ENCODE results near the gene TLCD5. TPM values are rescaled to one million over a fixed set of nuclear protein-coding genes. Genes with fewer than 3 reads are reported as not detected.

Gene TLCD5
- total and polyA plus RNA-seq, 2 donors from 2014 or later, result 4.9 to 6.0 TPM

GRCh38 chr11:120281143-120281795 is 43.8 kb upstream of the TLCD5 start:
- H3K9ac ChIP-seq (ENCODE audit: low read length in 3 of 3), result no peak overlapping the region
- peak overlapping the region in 1 of 2 donors; percentile 24 for H3K27ac ChIP-seq (ENCODE audit: low read depth in 2 of 2, low read length in 2 of 2)
- intact Hi-C loops (cut with DNase I), result no loop called here
- peaks cover 0 to 3% (median 0%) of the 10 kb centered on the region in 3 donors for H3K4me1 ChIP-seq (ENCODE audit: control insufficient read depth in 2 of 3, insufficient read depth in 2 of 3, low read depth in 1 of 3, low read length in 3 of 3)
- TF ChIP-seq CTCF (IDR thresholded peaks at IDR 0.05; ENCODE audit: borderline replicate concordance, extremely low read depth, insufficient read depth), result no peak
- DNase-seq (peak in 3 of 5 donors; percentile 24 to 61 (median 51)), FAIRE-seq (no peak)
- no peak overlapping the region for H3K4me3 ChIP-seq (ENCODE audit: low read length in 3 of 3)
- H3K9me3 ChIP-seq (ENCODE audit: control insufficient read depth in 2 of 3, insufficient read depth in 1 of 3, low read length in 3 of 3), result no peaks in the 10 kb centered on the region
- H3K36me3 ChIP-seq (ENCODE audit: control insufficient read depth in 2 of 3, insufficient read depth in 3 of 3, low read length in 3 of 3), result no peaks in the 10 kb centered on the region
- H3K27me3 ChIP-seq (ENCODE audit: control insufficient read depth, insufficient read depth, low read length), result no peaks in the 10 kb centered on the region

GRCh38 chr11:120283124-120283523 is 42.0 kb upstream of the TLCD5 start:
- H3K36me3 ChIP-seq (ENCODE audit: control insufficient read depth in 2 of 3, insufficient read depth in 3 of 3, low read length in 3 of 3), result no peaks in the 10 kb centered on the region
- H3K27ac ChIP-seq (ENCODE audit: low read depth in 2 of 2, low read length in 2 of 2), result no peak overlapping the region
- H3K9me3 ChIP-seq (ENCODE audit: control insufficient read depth in 2 of 3, insufficient read depth in 1 of 3, low read length in 3 of 3), result no peaks in the 10 kb centered on the region
- TF ChIP-seq CTCF (IDR thresholded peaks at IDR 0.05; ENCODE audit: borderline replicate concordance, extremely low read depth, insufficient read depth), result no peak
- peaks cover 0 to 3% (median 0%) of the 10 kb centered on the region in 3 donors for H3K4me1 ChIP-seq (ENCODE audit: control insufficient read depth in 2 of 3, insufficient read depth in 2 of 3, low read depth in 1 of 3, low read length in 3 of 3)
- no peak for DNase-seq
- intact Hi-C loops (cut with DNase I), result no loop called here
- no peak for FAIRE-seq
- H3K4me3 ChIP-seq (ENCODE audit: low read length in 3 of 3), result no peak overlapping the region
- H3K9ac ChIP-seq (ENCODE audit: low read length in 3 of 3), result no peak overlapping the region
- H3K27me3 ChIP-seq (ENCODE audit: control insufficient read depth, insufficient read depth, low read length), result no peaks in the 10 kb centered on the region

GRCh38 chr11:120284272-120284671 is 40.8 kb upstream of the TLCD5 start:
- FAIRE-seq (no peak), DNase-seq (no peak)
- no peak overlapping the region for H3K4me3 ChIP-seq (ENCODE audit: low read length in 3 of 3)
- no peak overlapping the region for H3K27ac ChIP-seq (ENCODE audit: low read depth in 2 of 2, low read length in 2 of 2)
- no peaks in the 10 kb centered on the region for H3K27me3 ChIP-seq (ENCODE audit: control insufficient read depth, insufficient read depth, low read length)
- intact Hi-C loops (cut with DNase I), result no loop called here
- H3K4me1 ChIP-seq (ENCODE audit: control insufficient read depth in 2 of 3, insufficient read depth in 2 of 3, low read depth in 1 of 3, low read length in 3 of 3), result peaks cover 0 to 3% (median 0%) of the 10 kb centered on the region in 3 donors
- H3K9ac ChIP-seq (ENCODE audit: low read length in 3 of 3), result no peak overlapping the region
- no peaks in the 10 kb centered on the region for H3K36me3 ChIP-seq (ENCODE audit: control insufficient read depth in 2 of 3, insufficient read depth in 3 of 3, low read length in 3 of 3)
- no peaks in the 10 kb centered on the region for H3K9me3 ChIP-seq (ENCODE audit: control insufficient read depth in 2 of 3, insufficient read depth in 1 of 3, low read length in 3 of 3)
- no peak for TF ChIP-seq CTCF (IDR thresholded peaks at IDR 0.05; ENCODE audit: borderline replicate concordance, extremely low read depth, insufficient read depth)
